Subcutaneous adipose tissue (tissue), 4 donors: ENCODE measurements around the gene SIN3B. TPM values are rescaled to one million over a fixed set of nuclear protein-coding genes. Genes with fewer than 3 reads are reported as not detected.

Source experiments
- total RNA-seq, 4 donors: library from RNA; depleted of rRNA; stranded (reverse); fragments of >200 nt; gene quantifications; one replicate each; pipeline ENCODE4 v1.1.0, GENCODE V29; 2016
- TF ChIP-seq, protein P1 (sequence below): fragments of 450-650 bp; IDR thresholded peaks from one replicate; pipeline ENCODE4 v1.5.1; 2016; ENCODE audit warnings: low read depth, mild to moderate bottlenecking, control low read depth, antibody characterized with exemption, moderate library complexity

The SIN3B gene
- total RNA-seq, 4 donors from 2014 or later, result 44.4 to 94.0 (median 50.5) TPM

DNA sequence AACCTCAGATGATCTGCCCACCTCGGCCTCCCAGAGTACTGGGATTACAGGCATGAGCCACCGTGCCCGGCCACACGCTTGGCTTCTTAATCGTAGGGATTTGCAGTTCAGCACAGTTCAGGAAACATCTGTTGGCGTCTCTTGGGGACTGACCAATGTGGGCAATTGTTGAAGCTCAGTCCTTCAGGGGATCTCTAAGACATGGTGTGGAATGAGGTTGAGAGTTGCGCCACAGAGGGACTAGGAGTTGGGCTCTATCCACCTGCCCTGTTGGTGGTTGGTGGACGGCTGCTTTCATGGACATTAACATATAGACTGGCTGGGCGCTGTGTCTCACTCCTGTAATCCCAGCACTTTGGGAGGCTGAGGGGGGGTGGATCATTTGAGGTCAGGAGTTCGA, 37.3 kb upstream of the SIN3B start:
- TF ChIP-seq, protein P1, sequence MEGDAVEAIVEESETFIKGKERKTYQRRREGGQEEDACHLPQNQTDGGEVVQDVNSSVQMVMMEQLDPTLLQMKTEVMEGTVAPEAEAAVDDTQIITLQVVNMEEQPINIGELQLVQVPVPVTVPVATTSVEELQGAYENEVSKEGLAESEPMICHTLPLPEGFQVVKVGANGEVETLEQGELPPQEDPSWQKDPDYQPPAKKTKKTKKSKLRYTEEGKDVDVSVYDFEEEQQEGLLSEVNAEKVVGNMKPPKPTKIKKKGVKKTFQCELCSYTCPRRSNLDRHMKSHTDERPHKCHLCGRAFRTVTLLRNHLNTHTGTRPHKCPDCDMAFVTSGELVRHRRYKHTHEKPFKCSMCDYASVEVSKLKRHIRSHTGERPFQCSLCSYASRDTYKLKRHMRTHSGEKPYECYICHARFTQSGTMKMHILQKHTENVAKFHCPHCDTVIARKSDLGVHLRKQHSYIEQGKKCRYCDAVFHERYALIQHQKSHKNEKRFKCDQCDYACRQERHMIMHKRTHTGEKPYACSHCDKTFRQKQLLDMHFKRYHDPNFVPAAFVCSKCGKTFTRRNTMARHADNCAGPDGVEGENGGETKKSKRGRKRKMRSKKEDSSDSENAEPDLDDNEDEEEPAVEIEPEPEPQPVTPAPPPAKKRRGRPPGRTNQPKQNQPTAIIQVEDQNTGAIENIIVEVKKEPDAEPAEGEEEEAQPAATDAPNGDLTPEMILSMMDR, result no peak

DNA sequence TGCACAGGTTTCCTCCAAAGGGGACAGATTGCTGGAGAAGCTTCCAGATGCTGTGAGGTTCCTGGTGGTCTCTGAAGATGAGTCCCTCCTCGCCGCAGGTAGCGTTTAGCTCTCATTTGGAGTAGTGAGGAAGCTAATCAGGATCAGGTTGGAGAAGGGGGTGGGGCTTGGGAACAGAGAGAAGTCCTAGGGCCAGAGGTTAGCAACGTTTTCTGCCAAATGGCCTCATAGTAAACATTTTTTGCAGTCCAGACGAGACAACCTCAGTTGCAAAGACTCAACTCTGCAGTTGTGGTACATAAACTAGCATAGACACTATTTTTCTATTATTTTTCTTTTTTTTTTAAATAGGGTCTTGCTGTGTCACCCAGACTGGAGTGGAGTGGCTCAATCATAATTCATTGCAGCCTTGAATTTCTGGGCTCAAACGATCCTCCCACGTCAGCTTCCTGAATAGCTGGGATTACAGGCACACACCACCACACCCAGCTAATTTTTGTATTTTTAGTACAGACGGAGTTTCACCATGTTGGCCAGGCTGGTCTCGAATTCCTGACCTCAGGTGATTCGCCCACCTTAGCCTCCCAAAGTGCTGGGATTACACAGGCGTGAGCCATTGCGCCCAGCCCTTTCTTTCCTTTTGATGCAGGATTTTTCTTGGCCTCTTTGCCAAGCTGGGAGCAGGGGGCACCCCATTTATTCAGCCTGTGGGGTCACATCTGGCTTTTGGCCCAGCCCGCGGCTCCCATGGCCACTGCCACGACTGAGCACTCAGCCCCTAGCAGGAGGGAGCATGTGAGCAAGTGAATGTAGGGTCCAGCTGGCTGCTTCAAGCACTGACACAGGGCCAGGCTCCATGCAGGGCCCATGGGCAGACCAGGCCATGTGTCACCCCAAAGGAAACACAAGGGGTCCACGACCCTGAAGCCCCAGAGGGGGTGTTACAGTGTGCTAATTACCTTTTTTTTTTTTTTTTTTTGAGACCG, 34.4 kb upstream of the SIN3B start:
- TF ChIP-seq, protein P1, result no peak

DNA sequence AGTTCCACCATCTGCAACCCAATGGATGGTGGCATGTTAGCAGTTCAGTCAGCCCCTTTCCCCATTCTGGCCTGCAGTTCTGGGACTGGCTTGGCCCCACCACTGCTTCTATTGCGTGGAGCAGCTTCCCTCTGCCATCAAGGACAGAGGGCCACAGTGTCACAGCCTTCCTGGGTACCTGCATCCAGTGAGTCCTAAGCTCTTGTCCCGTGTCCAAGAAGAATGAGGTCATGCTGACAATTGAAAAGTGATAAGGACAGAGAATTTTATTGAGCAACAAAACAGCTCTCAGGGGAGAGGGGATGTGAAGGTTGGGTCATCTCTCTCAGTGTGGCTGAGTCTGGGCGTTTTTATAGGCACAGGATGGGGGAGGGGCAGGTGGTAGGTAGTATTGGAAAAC, 33.5 kb upstream of the SIN3B start:
- TF ChIP-seq, protein P1, result no peak

- TF ChIP-seq, protein P1, result no peak
Observed at GRCh38 chr19:16797876-16798275, 31.3 kb upstream of the SIN3B start.

DNA sequence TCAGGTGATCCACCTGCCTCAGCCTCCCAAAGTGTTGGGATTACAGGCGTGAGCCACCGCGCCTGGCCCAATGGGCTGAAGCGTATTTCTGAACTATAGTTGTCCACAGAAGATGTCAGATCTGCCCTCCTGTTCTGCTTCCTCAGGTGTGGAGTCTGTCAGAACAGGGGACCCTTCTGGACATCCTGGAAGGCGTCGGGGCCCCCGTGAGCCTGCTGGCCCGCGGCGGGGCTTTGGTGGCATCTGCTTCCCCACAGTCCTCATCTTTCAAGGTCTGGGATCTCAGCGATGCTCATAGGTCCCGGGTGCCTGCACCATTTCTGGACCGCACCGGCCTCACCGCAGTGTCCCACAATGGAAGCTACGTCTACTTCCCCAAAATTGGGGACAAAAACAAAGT, 29.5 kb upstream of the SIN3B start:
- TF ChIP-seq, protein P1, result no peak

DNA sequence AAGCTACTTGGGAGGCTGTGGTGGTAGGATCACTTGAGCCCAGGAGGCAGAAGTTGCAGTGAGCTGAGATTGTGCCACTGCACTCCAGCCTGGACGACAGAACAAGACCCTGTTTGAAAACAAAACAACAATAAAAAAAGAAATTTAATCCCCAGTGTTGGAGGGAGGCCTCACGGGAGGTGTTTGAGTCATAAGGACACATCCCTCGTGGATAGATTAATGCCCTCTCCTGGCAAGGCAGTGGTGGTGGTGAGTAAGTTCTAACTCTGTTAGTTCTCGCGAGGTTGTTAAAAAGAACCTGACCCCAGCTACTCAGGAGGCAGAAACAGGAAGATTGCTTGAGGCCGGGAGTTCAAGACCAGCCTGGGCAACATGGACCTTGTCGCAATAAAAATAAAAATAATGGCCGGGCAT, 27.6 kb upstream of the SIN3B start:
- TF ChIP-seq, protein P1, result no peak

- TF ChIP-seq, protein P1, result no peak
Observed at GRCh38 chr19:16804176-16804575, 25.0 kb upstream of the SIN3B start.
